Endothelial cell of umbilical vein (primary cell): Measurements from ENCODE around the gene PLPP1. TPM values are rescaled to one million over a fixed set of nuclear protein-coding genes. Genes with fewer than 3 reads are reported as not detected.

Source experiments
- BruUV-seq: library from RNA; stranded (reverse); fragments of 400-500 nt; replicated peaks from 2 replicates; lab custom pipeline; 2021; lab: Mats Ljungman, UMichigan
- CTCF ChIA-PET: fragments of 300-600, 350-600 bp; sonication (Branson Sonifier 250); formaldehyde crosslinking; loops from one replicate; lab custom pipeline; 2021; ENCODE audit warnings: antibody characterized with exemption, inconsistent platforms; lab: Charles Lee
- POLR2A ChIA-PET: fragments of 300-600, 350-600 bp; sonication (Branson Sonifier 250); formaldehyde crosslinking; loops from one replicate; lab custom pipeline; 2021; ENCODE audit warnings: antibody characterized with exemption, inconsistent platforms; lab: Charles Lee
- DNase-seq: peaks from one replicate; pipeline ENCODE4 v3.0.0-alpha.2; 2011; ENCODE audit warnings: low read depth, low spot score
- FAIRE-seq: peaks from 2 replicates; lab custom pipeline; 2011; peaks lifted over from hg19 to GRCh38; lab: Jason Lieb, UNC
- H2AFZ ChIP-seq: 2 replicates; pipeline ENCODE4 v1.6.0; 2012; ENCODE audit warnings: low read depth, low read length, control low read depth, inconsistent platforms
- H3K27ac ChIP-seq: 2 replicates; pipeline ENCODE4 v1.5.1; 2011; ENCODE audit warnings: low read depth, mild to moderate bottlenecking, control low read depth, low read length, moderate library complexity; ENCODE audit not compliant: insufficient read depth
- H3K27me3 ChIP-seq, 2 experiments: 2 replicates each; pipeline versions ENCODE4 v1.6.0 to v1.6.1; 2011; ENCODE audit warnings: low read length in 2 of 2, mixed read lengths in 1 of 2; ENCODE audit not compliant: control insufficient read depth in 2 of 2, insufficient read depth in 2 of 2
- H3K36me3 ChIP-seq, 2 experiments: 2 replicates in 1 of 2; 3 replicates in 1 of 2; pipeline ENCODE4 v1.5.1; 2011; ENCODE audit warnings: low read length in 2 of 2, mild to moderate bottlenecking in 1 of 2, moderate library complexity in 1 of 2; ENCODE audit not compliant: control insufficient read depth in 2 of 2, insufficient read depth in 2 of 2; ENCODE audit errors: extremely low read depth in 1 of 2
- H3K4me1 ChIP-seq: 3 replicates; pipeline ENCODE4 v1.5.1; 2011; ENCODE audit warnings: mild to moderate bottlenecking, low read length; ENCODE audit not compliant: control insufficient read depth, insufficient read depth; ENCODE audit errors: extremely low read depth
- H3K4me2 ChIP-seq: 2 replicates; pipeline ENCODE4 v1.6.1; 2011; ENCODE audit warnings: low read length, control low read depth, mixed read lengths; ENCODE audit not compliant: insufficient read depth
- H3K4me3 ChIP-seq, 3 experiments: fragments of 200-600 bp in 1 of 3; sonication (generic), shearing (Covaris generic) in 1 of 3; replicated peaks in 1 of 3; 2 replicates each; pipeline ENCODE4 v1.5.1; 2011 to 2016; ENCODE audit warnings: control low read depth in 3 of 3, low read length in 3 of 3, mild to moderate bottlenecking in 2 of 3, inconsistent platforms in 1 of 3, low read depth in 1 of 3, moderate library complexity in 1 of 3; ENCODE audit not compliant: insufficient read depth in 1 of 3
- H3K79me2 ChIP-seq: 2 replicates; pipeline ENCODE4 v1.6.0; 2012; ENCODE audit warnings: low read length, inconsistent platforms; ENCODE audit not compliant: control insufficient read depth, insufficient read depth
- H3K9ac ChIP-seq: replicated peaks from 2 replicates; pipeline ENCODE3; 2011; ENCODE audit warnings: low read length, control low read depth; ENCODE audit not compliant: insufficient read depth; ENCODE audit errors: extremely low read depth
- H3K9me1 ChIP-seq: replicated peaks from 3 replicates; pipeline ENCODE4 v1.6.0; 2011; ENCODE audit warnings: mild to moderate bottlenecking, low read length; ENCODE audit not compliant: control insufficient read depth, insufficient read depth; ENCODE audit errors: extremely low read depth
- H3K9me3 ChIP-seq: replicated peaks from 2 replicates; pipeline ENCODE4 v1.5.1; 2012; ENCODE audit warnings: low read length, inconsistent platforms; ENCODE audit not compliant: control insufficient read depth, insufficient read depth
- H4K20me1 ChIP-seq: replicated peaks from 2 replicates; pipeline ENCODE3; 2011; ENCODE audit warnings: mild to moderate bottlenecking, low read length; ENCODE audit not compliant: control insufficient read depth, insufficient read depth; ENCODE audit errors: extremely low read depth
- EZH2 ChIP-seq: IDR thresholded peaks from 2 replicates; pipeline ENCODE4 v1.6.1; 2012; ENCODE audit warnings: borderline replicate concordance, low read depth, mild to moderate bottlenecking, moderate library complexity, low read length, inconsistent platforms; ENCODE audit not compliant: severe bottlenecking
- FOS ChIP-seq: IDR thresholded peaks from 2 replicates; pipeline ENCODE4 v1.6.1; 2011; ENCODE audit warnings: mild to moderate bottlenecking, low read length, moderate library complexity, borderline replicate concordance; ENCODE audit not compliant: insufficient read depth
- GATA2 ChIP-seq: IDR thresholded peaks from 2 replicates; pipeline ENCODE4 v1.7.0; 2011; ENCODE audit warnings: low read depth, mild to moderate bottlenecking, moderate library complexity, mixed read lengths, low read length; ENCODE audit not compliant: insufficient read length, insufficient read depth
- JUN ChIP-seq: IDR thresholded peaks from 2 replicates; pipeline ENCODE4 v1.6.1; 2011; ENCODE audit warnings: borderline replicate concordance, low read depth; ENCODE audit not compliant: insufficient read length, insufficient read depth
- MYC ChIP-seq: IDR thresholded peaks from one replicate; pipeline ENCODE4 v1.6.1; 2011; ENCODE audit warnings: mild to moderate bottlenecking, low read depth, low read length
- POLR2A ChIP-seq: IDR thresholded peaks from 2 replicates; pipeline ENCODE4 v1.6.1; 2012; ENCODE audit warnings: low read depth, mild to moderate bottlenecking, control low read depth, low read length
- POLR2AphosphoS5 ChIP-seq: IDR thresholded peaks from 2 replicates; pipeline ENCODE4 v1.6.1; 2012; ENCODE audit warnings: low read depth, mild to moderate bottlenecking, control low read depth, low read length, moderate library complexity; ENCODE audit not compliant: insufficient read depth
- dilution Hi-C: fragments of 300-500 bp; cut with MboI; formaldehyde crosslinking; loops from one replicate; pipeline ENCODE4 v1.15.0; 2019; ENCODE audit warnings: low sequenced_read_pairs; ENCODE audit not compliant: extremely low pct_ligation_motif_present
- intact Hi-C: fragments of 100-400 bp; cut with micrococcal nuclease; formaldehyde crosslinking; loops from one replicate; pipeline ENCODE4 v1.10.0; 2022
- polyA plus RNA-seq, 4 experiments: library from polyadenylated mRNA; depleted of rRNA in 3 of 4; stranded (reverse) in 3 of 4; unstranded in 1 of 4; fragments of >200 nt; gene quantifications; 2 replicates each; pipeline versions ENCODE4 v1.2.1 to v1.2.3, GENCODE V29; 2011 to 2012; ENCODE audit warnings: missing spikeins in 1 of 4
- total RNA-seq: library from RNA; stranded (reverse); gene quantifications from 2 replicates; pipeline ENCODE4 v1.2.3, GENCODE V29; 2021
- TF ChIP-seq, protein P1 (sequence below), 2 donors: IDR thresholded peaks; 1 replicate in 1 of 2; 2 replicates in 1 of 2; pipeline ENCODE4 v1.5.1; 2011; ENCODE audit warnings: low read length in 2 of 2, mild to moderate bottlenecking in 2 of 2, moderate library complexity in 2 of 2, control low read depth in 1 of 2, inconsistent platforms in 1 of 2, low read depth in 1 of 2; ENCODE audit not compliant: insufficient read depth in 1 of 2; ENCODE audit errors: extremely low read depth in 1 of 2
- TF ChIP-seq, protein P2 (sequence below): IDR thresholded peaks from 2 replicates; pipeline ENCODE4 v1.6.1; 2011; ENCODE audit not compliant: insufficient read depth, insufficient read length

The PLPP1 gene
- total and polyA plus RNA-seq, 2 donors (not counting 3 experiments of a cell fraction or from before 2014, with no cell fraction given), result 14.3 to 25.9 TPM

DNA sequence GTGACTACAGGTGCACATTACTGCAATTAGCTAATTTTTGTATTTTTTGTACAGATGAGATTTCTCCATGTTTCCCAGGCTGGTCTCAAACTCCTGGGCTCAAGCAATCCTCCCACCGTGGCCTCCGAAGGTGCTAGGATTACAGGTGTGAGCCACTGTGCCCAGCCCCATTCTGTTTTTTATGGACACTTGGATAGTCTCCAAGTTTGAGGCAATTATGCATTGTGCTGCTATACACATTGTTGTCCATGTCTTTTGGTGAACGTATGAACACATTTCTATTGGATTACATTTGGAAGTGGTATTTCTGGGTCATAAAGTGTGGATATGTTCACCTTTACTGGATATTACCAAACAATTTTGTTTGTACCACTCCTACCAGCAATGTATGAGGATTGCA lies 22.4 kb upstream of the PLPP1 start:
- H4K20me1 ChIP-seq, result no peaks in the 10 kb centered on the region
- no peaks in the 10 kb centered on the region for H3K79me2 ChIP-seq
- no peaks in the 10 kb centered on the region for H3K9me3 ChIP-seq
- TF ChIP-seq MYC (no peak), EZH2 (no peak), FOS (no peak), JUN (no peak), POLR2AphosphoS5 (no peak), POLR2A (no peak), GATA2 (no peak)
- TF ChIP-seq, protein P1, sequence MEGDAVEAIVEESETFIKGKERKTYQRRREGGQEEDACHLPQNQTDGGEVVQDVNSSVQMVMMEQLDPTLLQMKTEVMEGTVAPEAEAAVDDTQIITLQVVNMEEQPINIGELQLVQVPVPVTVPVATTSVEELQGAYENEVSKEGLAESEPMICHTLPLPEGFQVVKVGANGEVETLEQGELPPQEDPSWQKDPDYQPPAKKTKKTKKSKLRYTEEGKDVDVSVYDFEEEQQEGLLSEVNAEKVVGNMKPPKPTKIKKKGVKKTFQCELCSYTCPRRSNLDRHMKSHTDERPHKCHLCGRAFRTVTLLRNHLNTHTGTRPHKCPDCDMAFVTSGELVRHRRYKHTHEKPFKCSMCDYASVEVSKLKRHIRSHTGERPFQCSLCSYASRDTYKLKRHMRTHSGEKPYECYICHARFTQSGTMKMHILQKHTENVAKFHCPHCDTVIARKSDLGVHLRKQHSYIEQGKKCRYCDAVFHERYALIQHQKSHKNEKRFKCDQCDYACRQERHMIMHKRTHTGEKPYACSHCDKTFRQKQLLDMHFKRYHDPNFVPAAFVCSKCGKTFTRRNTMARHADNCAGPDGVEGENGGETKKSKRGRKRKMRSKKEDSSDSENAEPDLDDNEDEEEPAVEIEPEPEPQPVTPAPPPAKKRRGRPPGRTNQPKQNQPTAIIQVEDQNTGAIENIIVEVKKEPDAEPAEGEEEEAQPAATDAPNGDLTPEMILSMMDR (IDR thresholded peaks at IDR 0.05; ENCODE audit: extremely low read depth in 1 of 2, insufficient read depth in 1 of 2, low read depth in 1 of 2, low read length in 2 of 2), result no peak
- TF ChIP-seq, protein P2, sequence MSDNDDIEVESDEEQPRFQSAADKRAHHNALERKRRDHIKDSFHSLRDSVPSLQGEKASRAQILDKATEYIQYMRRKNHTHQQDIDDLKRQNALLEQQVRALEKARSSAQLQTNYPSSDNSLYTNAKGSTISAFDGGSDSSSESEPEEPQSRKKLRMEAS, result no peak
- H3K4me2 ChIP-seq, result no peak overlapping the region
- H3K4me1 ChIP-seq, result no peaks in the 10 kb centered on the region
- dilution Hi-C loops, result no loop called here
- no peaks in the 10 kb centered on the region for H3K9me1 ChIP-seq
- POLR2A ChIA-PET, result no interaction called here
- no peak overlapping the region for H3K9ac ChIP-seq
- no peak overlapping the region for H3K27ac ChIP-seq
- H3K4me3 ChIP-seq, result no peak overlapping the region
- DNase-seq (no peak), FAIRE-seq (no peak)
- intact Hi-C loops, result no loop called here
- no peaks in the 10 kb centered on the region for H3K36me3 ChIP-seq
- BruUV-seq, result no TSS peak
- H3K27me3 ChIP-seq, result peaks cover 0 to 6% of the 10 kb centered on the region in 2 experiments
- CTCF ChIA-PET, result no interaction called here
- H2AFZ ChIP-seq, result no peak overlapping the region
